ENCODE measurements around the gene TRIM42. TPM values are rescaled to one million over a fixed set of nuclear protein-coding genes. Genes with fewer than 3 reads are reported as not detected.

TRIM42 gene
- total RNA-seq, 1 donor from 2014 or later, result not detected

GRCh38 chr3:140717921-140718320 lies 40.1 kb downstream of the TRIM42 start:
- H3K36me3 ChIP-seq, result no peaks in the 10 kb centered on the region
- H3K9me3 ChIP-seq, result no peaks in the 10 kb centered on the region
- no peak overlapping the region for H3K27ac ChIP-seq
- TF ChIP-seq, protein P1, sequence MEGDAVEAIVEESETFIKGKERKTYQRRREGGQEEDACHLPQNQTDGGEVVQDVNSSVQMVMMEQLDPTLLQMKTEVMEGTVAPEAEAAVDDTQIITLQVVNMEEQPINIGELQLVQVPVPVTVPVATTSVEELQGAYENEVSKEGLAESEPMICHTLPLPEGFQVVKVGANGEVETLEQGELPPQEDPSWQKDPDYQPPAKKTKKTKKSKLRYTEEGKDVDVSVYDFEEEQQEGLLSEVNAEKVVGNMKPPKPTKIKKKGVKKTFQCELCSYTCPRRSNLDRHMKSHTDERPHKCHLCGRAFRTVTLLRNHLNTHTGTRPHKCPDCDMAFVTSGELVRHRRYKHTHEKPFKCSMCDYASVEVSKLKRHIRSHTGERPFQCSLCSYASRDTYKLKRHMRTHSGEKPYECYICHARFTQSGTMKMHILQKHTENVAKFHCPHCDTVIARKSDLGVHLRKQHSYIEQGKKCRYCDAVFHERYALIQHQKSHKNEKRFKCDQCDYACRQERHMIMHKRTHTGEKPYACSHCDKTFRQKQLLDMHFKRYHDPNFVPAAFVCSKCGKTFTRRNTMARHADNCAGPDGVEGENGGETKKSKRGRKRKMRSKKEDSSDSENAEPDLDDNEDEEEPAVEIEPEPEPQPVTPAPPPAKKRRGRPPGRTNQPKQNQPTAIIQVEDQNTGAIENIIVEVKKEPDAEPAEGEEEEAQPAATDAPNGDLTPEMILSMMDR (IDR thresholded peaks at IDR 0.05), result no peak
- H3K4me3 ChIP-seq, result no peak overlapping the region
- H3K27me3 ChIP-seq, result no peaks in the 10 kb centered on the region
- no peak for DNase-seq
- H3K4me1 ChIP-seq, result no peaks in the 10 kb centered on the region
- no peak for ATAC-seq
- intact Hi-C loops (cut with DNase I), result no loop called here

DNA sequence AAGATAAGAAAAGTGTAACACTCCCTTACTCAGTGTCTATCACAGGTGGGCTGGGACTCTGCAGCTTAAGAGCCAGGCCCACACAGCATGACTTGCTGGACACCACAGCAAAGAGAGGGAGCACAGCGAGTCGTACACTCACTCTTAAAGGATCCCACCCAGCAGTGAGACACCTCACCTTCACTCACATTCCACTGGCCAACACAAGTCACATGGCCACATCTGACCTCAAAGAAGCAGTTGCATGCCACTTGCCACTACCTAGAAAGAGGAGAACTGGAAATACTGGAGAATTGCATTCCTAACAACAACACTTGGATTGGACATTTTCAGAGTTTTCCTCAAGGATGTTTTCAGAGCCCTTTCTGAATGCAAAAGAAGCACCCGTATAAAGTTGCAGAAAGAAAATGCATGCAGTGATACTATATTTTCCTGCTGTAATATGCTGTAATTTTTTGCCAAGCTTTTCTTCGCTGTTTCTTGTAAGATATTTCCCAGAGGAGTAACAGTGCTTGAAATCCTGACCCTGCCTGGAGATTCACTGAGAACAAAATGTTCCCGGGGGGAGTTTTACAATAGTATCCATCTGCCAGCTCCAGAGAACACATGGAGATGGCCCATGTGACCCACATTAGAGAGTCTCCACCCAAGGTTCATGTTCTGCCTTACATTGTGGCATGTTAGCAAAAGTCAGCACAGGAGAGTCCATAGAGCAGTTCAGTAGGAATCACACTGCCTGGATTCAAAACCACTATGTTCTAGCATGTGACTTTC lies 42.2 kb downstream of the TRIM42 start:
- no peak overlapping the region for H3K27ac ChIP-seq
- no peak for ATAC-seq

DNA sequence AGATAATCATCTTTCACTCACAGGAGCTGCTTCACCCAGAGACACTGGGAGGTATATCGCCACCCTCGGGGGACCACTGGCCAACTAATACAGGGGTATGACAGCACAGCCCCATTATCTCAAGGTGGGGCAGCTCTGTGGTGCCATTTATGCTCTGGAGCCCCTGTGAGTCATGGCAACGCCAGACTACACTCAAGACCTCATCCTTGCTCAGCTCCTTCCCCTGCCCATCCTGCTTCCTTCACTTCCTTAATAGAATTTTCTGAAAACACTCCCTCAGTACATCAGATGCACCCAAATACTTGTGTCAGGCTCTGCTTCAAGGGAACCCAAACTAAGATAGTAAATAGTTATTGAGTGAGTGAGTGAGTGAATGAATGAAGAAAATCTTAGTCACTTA lies 45.7 kb downstream of the TRIM42 start:
- no peak overlapping the region for H3K27ac ChIP-seq
- DNase-seq (no peak), ATAC-seq (no peak)
- no peak overlapping the region for H3K4me3 ChIP-seq
- H3K36me3 ChIP-seq, result no peaks in the 10 kb centered on the region
- no peaks in the 10 kb centered on the region for H3K9me3 ChIP-seq
- no peaks in the 10 kb centered on the region for H3K4me1 ChIP-seq
- intact Hi-C loops (cut with DNase I), result no loop called here
- TF ChIP-seq, protein P1 (IDR thresholded peaks at IDR 0.05), result no peak
- H3K27me3 ChIP-seq, result no peaks in the 10 kb centered on the region

More for the DNA sequence above, 42.2 kb downstream of the TRIM42 start:
- Histone ChIP-seq H3K4me3 (no peak overlapping the region), H3K36me3 (no peaks in the 10 kb centered on the region), H3K27me3 (no peaks in the 10 kb centered on the region), H3K4me1 (no peaks in the 10 kb centered on the region), H3K9me3 (no peaks in the 10 kb centered on the region)
- DNase-seq, result no peak
- intact Hi-C loops (cut with DNase I), result no loop called here
- TF ChIP-seq, protein P1 (IDR thresholded peaks at IDR 0.05), result no peak

GRCh38 chr3:140724856-140725812 lies 47.3 kb downstream of the TRIM42 start:
- intact Hi-C loops (cut with DNase I), result no loop called here
- Histone ChIP-seq H3K9me3 (no peaks in the 10 kb centered on the region), H3K36me3 (no peaks in the 10 kb centered on the region), H3K4me3 (no peak overlapping the region), H3K27ac (no peak overlapping the region), H3K4me1 (no peaks in the 10 kb centered on the region), H3K27me3 (no peaks in the 10 kb centered on the region)
- DNase-seq, result no peak
- no peak for ATAC-seq
- TF ChIP-seq, protein P1 (IDR thresholded peaks at IDR 0.05), result no peak

GRCh38 chr3:140726066-140726465 lies 48.2 kb downstream of the TRIM42 start:
- Histone ChIP-seq H3K27ac (no peak overlapping the region), H3K9me3 (no peaks in the 10 kb centered on the region), H3K4me3 (no peak overlapping the region), H3K36me3 (no peaks in the 10 kb centered on the region), H3K27me3 (no peaks in the 10 kb centered on the region), H3K4me1 (no peaks in the 10 kb centered on the region)
- no peak for DNase-seq
- intact Hi-C loops (cut with DNase I), result no loop called here
- TF ChIP-seq, protein P1 (IDR thresholded peaks at IDR 0.05), result no peak
- ATAC-seq, result no peak

Data from upper lobe of right lung (tissue), 1 donor.